ENCODE measurements around the gene HOXB1.

The HOXB1 gene

GRCh38 chr17:48567646-48568354, 37.0 kb upstream of the HOXB1 start:
- DNase-seq (ENCODE audit: low read depth in 3 of 3), result no peak

- DNase-seq (ENCODE audit: low read depth in 3 of 3), result no peak
These were observed 36.4 kb upstream of the HOXB1 start for GRCh38 chr17:48567209-48567608.

DNA sequence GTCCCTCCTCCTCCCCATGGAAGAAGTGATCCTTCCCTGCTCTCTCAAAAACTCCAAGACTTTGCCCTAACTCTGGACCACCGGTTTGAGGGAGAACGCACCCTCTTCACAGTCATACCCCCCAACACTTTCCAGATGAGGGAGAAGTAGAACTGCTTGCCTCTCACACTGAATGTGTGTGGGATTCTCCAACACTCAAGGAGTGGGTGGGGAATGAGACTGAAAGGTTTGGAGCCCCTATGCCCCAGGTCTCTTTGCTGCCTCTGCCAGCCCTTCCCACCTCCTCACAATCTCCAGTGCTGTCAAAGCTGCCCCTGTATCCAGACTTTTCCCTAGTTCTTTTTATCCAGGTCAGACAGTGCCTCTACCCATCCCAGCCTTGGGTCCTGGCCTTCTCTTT, 35.9 kb upstream of the HOXB1 start:
- no peak for DNase-seq (ENCODE audit: low read depth in 3 of 3)

- DNase-seq (ENCODE audit: low read depth in 3 of 3), result no peak
These were observed 35.3 kb upstream of the HOXB1 start for GRCh38 chr17:48565925-48566710.

GRCh38 chr17:48565022-48565554, 34.3 kb upstream of the HOXB1 start:
- DNase-seq (ENCODE audit: low read depth in 3 of 3), result no peak

- DNase-seq (ENCODE audit: low read depth in 3 of 3), result no peak
These were observed 33.6 kb upstream of the HOXB1 start for GRCh38 chr17:48564188-48565021.

DNA sequence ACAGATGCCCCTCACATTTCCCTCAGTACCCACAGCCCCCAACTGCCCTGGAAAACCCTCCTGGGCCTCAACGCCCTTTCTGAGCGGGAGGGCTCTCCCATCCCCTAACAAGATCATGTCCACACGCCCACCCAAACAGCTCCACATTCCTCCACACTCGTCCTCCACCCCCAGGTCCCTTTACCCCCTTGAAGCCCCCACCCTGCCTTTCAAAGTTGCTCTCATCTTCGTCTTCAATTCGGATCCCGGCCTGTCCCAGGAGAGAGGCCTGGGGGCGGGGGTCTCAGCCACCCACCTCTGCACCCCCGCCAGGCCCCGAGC, 33.0 kb upstream of the HOXB1 start:
- no peak for DNase-seq (ENCODE audit: low read depth in 3 of 3)

DNA sequence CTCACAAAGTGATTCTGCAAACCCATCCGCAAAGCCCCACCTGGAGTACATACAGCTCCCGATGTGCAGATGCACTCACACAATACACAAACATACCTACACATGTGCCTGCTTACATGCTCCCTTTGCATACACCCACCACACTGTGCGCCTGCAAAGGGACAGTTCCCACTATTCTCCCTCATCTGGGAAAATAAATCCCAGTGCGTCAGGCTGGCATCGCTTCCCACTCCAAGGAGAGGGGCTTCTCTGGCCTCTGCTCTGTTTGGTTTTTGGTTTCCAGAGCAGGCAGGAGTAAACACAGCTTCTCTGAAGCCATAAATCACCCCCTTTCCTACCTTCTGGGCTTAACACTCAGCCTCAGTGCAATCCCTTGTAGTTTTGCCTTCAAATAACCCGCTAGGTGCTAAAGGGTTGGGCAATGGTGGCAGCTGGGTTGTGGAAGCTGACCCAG, 32.6 kb upstream of the HOXB1 start:
- DNase-seq (ENCODE audit: low read depth in 3 of 3), result no peak

- DNase-seq (ENCODE audit: low read depth in 3 of 3), result no peak
These were observed 32.1 kb upstream of the HOXB1 start for GRCh38 chr17:48562934-48563333.

DNA sequence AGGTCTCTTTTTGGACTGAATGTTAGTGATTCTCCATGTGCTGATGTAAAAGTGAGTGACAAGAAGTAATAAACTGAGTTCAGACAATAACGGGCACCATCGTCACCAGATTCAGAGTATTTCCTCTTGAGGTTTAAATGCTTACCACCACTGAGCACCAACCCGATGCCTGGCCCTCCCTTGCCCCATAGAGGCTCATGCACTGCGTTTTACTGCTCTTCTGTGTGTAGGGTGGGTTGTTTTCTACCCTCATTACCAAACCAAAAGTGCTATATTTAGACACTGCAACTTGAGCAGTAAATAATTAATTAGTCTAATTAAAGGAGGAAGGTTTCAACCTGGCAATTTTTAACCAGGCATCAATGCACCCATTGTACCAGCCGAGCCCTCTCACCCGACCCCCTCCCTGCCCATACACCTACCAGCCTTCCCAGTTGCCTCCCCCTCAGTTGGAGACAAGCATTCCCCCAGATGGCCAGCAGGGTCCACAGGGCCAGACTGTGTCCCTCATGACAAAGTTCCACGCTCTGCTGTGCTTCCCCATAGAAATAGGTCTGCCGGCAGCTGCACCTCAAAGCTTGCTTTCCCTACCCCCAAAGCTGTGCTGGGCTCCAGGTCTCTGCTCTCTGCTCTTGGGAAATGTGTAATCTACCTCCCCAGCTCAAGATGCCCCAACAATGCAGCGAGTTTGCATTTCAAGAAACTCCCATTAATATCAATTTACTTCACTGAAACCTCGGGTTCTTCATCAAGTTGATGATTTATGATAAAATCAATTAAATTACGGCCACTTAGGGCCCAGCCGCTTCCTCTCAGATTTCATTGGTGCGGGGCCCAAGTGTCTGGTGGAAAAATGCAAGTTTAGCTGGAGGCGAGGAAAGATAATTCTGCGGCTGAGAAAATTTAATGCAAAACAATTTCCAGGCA, 31.3 kb upstream of the HOXB1 start:
- no peak for DNase-seq (ENCODE audit: low read depth in 3 of 3)

- DNase-seq (ENCODE audit: low read depth in 3 of 3), result no peak
These were observed 29.3 kb upstream of the HOXB1 start for GRCh38 chr17:48559840-48560817.

GRCh38 chr17:48559122-48559839, 28.5 kb upstream of the HOXB1 start:
- DNase-seq (ENCODE audit: low read depth in 3 of 3), result no peak

DNA sequence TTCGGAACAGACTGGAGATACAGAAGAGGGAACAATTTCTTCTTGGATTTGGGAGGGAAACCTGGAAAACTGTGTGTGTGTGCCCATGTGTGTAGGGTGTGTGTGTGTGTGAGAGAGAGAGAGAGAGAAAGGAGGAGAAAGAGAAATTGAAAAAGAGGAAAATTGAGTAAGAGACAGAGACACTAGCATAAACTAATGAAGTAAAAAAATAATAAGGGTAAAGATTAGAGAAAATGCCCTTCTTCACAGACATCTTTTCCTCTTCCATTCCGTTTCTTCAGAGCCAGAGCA, 28.0 kb upstream of the HOXB1 start:
- DNase-seq (ENCODE audit: low read depth in 3 of 3), result no peak

- no peak for DNase-seq (ENCODE audit: low read depth in 3 of 3)
These were observed 27.4 kb upstream of the HOXB1 start for GRCh38 chr17:48558057-48558830.

GRCh38 chr17:48556576-48557401, 26.0 kb upstream of the HOXB1 start:
- no peak for DNase-seq (ENCODE audit: low read depth in 3 of 3)

GRCh38 chr17:48556229-48556575, 25.4 kb upstream of the HOXB1 start:
- no peak for DNase-seq (ENCODE audit: low read depth in 3 of 3)

- no peak for DNase-seq (ENCODE audit: low read depth in 3 of 3)
These were observed 24.7 kb upstream of the HOXB1 start for GRCh38 chr17:48555258-48556228.
